Measurements from ENCODE around the gene LRP6.
"Not testable (repeated sequence)": the region's sequence is repeated elsewhere in the genome, so short reads cannot be mapped to it uniquely, and the experiment has no call there.

Gene LRP6

GRCh38 chr12:12265035-12265434 is 1.8 kb downstream of the LRP6 start:
- TF ChIP-seq CTCF (IDR thresholded peaks at IDR 0.05; ENCODE audit: insufficient read depth, missing control alignments), result no peak
- FAIRE-seq (no peak), DNase-seq (ENCODE audit: insufficient read length, low spot score) (no peak)

- FAIRE-seq, result no peak
- no peak for DNase-seq (ENCODE audit: insufficient read length, low spot score)
- no peak for TF ChIP-seq CTCF (IDR thresholded peaks at IDR 0.05; ENCODE audit: insufficient read depth, missing control alignments)
These were observed 2.9 kb downstream of the LRP6 start for GRCh38 chr12:12263909-12264308.

DNA sequence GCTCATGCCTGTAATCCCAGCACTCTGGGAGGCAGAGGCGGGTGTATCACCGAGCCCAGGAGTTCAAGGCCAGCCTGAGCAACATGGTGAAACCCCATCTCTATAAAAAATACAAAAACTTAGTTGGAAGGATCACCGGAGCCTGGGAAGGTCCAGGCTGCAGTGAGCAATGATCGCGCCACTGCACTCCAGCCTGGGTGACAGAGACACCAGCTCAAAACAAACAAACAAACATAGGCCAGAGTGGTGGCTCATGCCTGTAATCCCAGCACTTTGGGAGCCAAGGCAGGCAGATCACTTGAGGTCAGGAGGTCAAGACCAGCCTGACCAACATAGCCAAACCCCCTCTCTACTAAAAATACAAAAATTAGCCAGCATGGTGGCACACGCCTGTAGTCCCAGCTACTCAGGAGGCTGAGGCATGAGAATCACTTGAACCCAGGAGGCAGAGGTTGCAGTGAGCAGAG is 10.5 kb downstream of the LRP6 start:
- not testable (repeated sequence) for FAIRE-seq; DNase-seq (ENCODE audit: insufficient read length, low spot score)

GRCh38 chr12:12254553-12254952 is 12.3 kb downstream of the LRP6 start:
- no peak for TF ChIP-seq CTCF (IDR thresholded peaks at IDR 0.05; ENCODE audit: insufficient read depth, missing control alignments)

DNA sequence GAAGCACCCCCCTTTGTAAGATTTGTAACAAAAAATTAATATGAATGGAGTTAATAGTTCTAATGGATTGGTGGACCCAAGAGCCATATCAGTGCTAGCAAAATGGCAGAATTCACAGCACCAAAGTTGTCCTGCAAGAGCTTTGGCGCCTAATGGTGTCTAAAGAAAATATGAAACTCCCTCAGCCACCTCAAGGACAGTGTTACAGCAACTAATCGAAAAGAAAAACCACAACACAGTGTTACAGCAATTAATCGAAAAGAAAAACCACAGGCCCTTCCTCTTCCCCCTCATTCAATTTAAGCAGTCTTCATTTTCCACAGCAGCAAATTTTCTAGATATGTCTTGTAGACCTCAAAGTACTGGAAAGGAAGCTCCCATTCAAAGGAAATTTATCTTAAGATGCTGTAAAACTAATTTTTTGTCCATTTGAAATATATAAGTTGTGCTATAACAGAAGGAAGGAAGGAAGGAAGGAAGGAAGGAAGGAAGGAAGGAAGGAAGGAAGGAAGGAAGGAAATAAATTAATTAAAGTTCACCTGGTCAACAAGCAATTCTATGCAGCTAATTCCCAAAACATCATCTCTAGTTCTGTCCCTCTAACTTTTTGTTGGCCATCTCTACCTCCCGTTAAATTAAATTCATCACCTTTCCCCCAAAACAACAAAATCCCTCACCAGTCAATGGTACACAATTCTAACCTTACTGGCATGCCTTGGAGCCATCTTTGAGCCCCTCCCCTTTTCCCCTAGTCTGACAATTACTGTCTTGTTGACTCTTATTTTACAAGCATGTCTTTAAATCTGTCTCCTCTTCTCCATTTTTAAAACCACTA is 17.4 kb downstream of the LRP6 start:
- TF ChIP-seq CTCF (IDR thresholded peaks at IDR 0.05; ENCODE audit: insufficient read depth, missing control alignments), result no peak
- no peak for DNase-seq (ENCODE audit: insufficient read length, low spot score)
- FAIRE-seq, result no peak

More at GRCh38 chr12:12254553-12254952, 12.3 kb downstream of the LRP6 start:
- DNase-seq (ENCODE audit: insufficient read length, low spot score) (no peak), FAIRE-seq (no peak)

DNA sequence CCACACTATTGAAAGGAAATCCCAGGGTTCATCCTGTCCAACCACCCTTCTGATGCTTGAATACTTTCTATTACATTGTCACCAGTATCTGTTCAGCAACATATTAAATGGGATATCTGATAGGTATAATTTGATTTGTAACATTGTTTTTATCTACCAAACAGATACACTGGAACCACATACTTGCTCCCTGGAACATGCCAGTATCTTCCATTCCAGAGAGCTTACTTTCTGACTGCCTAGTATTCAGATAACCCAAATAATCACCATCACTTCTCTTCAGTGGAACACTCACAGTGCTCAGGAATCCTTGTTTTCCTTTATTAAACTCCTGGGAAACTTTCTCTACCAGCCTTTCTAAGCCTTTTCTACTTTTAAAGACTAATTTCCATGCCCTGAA is 19.3 kb downstream of the LRP6 start:
- DNase-seq (ENCODE audit: insufficient read length, low spot score) (no peak), FAIRE-seq (no peak)
- no peak for TF ChIP-seq CTCF (IDR thresholded peaks at IDR 0.05; ENCODE audit: insufficient read depth, missing control alignments)

DNA sequence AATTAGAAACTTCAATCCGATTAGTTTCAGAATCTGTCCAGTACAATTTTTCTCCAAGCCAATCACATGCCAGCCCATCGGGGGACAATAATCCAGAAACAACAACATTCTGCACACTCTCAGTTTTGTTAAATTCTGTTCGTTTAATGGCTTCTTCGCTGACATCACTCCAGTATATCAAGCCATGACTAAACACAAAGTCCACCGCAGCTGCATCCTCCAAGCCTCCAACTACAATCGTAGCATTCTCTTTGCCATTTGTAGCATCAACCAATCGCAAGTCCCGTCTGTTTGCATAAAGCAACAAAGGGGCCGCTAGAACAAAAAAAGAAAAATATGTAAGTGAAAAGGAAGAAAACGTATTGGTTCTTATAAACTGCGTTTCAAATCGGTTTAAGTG is 22.5 kb downstream of the LRP6 start:
- TF ChIP-seq CTCF (IDR thresholded peaks at IDR 0.05; ENCODE audit: insufficient read depth, missing control alignments), result no peak
- no peak for DNase-seq (ENCODE audit: insufficient read length, low spot score)
- no peak for FAIRE-seq
